BJ (cell line): ENCODE data around the gene SMTNL2. TPM values are rescaled to one million over a fixed set of nuclear protein-coding genes. Genes with fewer than 3 reads are reported as not detected.

Experiments used
- CTCF ChIA-PET: fragments of 350-600 bp; formaldehyde crosslinking; extraction: SDS; loops from one replicate; lab custom pipeline; 2021; ENCODE audit warnings: antibody characterized with exemption, inconsistent platforms; lab: Yijun Ruan, JAX
- POLR2A ChIA-PET: fragments of 300-600 bp; sonication (Branson Sonifier 250); formaldehyde crosslinking; extraction: SDS; loops from one replicate; lab custom pipeline; 2021; ENCODE audit warnings: antibody characterized with exemption; lab: Charles Lee
- DNase-seq: peaks from one replicate; pipeline ENCODE4 v3.0.0-alpha.2; 2011; ENCODE audit warnings: low read depth
- H3K27me3 ChIP-seq: 2 replicates; pipeline ENCODE4 v1.6.0; 2011; ENCODE audit warnings: low read length; ENCODE audit not compliant: control insufficient read depth, insufficient read depth
- H3K36me3 ChIP-seq: 2 replicates; pipeline ENCODE4 v1.5.1; 2011; ENCODE audit warnings: low read length; ENCODE audit not compliant: control insufficient read depth, insufficient read depth
- H3K4me3 ChIP-seq: 2 replicates; pipeline ENCODE4 v1.5.1; 2011; ENCODE audit warnings: low read depth, mild to moderate bottlenecking, control low read depth, low read length
- CTCF ChIP-seq: IDR thresholded peaks from 2 replicates; pipeline ENCODE4 v1.5.1; 2011; ENCODE audit warnings: low read depth, mild to moderate bottlenecking, control low read depth, inconsistent platforms, low read length, moderate library complexity; ENCODE audit not compliant: insufficient read depth
- polyA plus RNA-seq: library from polyadenylated mRNA; depleted of rRNA; stranded (reverse); fragments of >200 nt; gene quantifications from 2 replicates; pipeline ENCODE4 v1.2.3, GENCODE V29; 2011

The SMTNL2 gene
- polyA plus RNA-seq, 1 experiment = not detected

GRCh38 chr17:4539576-4540223 lies 44.6 kb upstream of the SMTNL2 start:
- CTCF ChIA-PET = no interaction called here
- TF ChIP-seq CTCF = no peak

GRCh38 chr17:4540224-4540651 lies 44.1 kb upstream of the SMTNL2 start:
- TF ChIP-seq CTCF = no peak
- peaks cover 35% of the 10 kb centered on the region for H3K36me3 ChIP-seq
- ChIA-PET POLR2A (no interaction called here), CTCF (no interaction called here)
- no peak overlapping the region for H3K4me3 ChIP-seq
- DNase-seq = no peak
- H3K27me3 ChIP-seq = no peaks in the 10 kb centered on the region

More at GRCh38 chr17:4539576-4540223, 44.6 kb upstream of the SMTNL2 start:
- POLR2A ChIA-PET = no interaction called here
- no peak for DNase-seq
- Histone ChIP-seq H3K27me3 (no peaks in the 10 kb centered on the region), H3K36me3 (peaks cover 34% of the 10 kb centered on the region), H3K4me3 (no peak overlapping the region)

- Histone ChIP-seq H3K36me3 (peaks cover 40% of the 10 kb centered on the region), H3K27me3 (no peaks in the 10 kb centered on the region), H3K4me3 (no peak overlapping the region)
- CTCF ChIA-PET = no interaction called here
- TF ChIP-seq CTCF = no peak
- DNase-seq = no peak
- POLR2A ChIA-PET = no interaction called here
These were observed 43.5 kb upstream of the SMTNL2 start for GRCh38 chr17:4540687-4541327.

GRCh38 chr17:4541328-4542002 lies 42.9 kb upstream of the SMTNL2 start:
- TF ChIP-seq CTCF = no peak
- no peak for DNase-seq
- ChIA-PET POLR2A (no interaction called here), CTCF (no interaction called here)
- Histone ChIP-seq H3K27me3 (no peaks in the 10 kb centered on the region), H3K4me3 (no peak overlapping the region), H3K36me3 (peaks cover 41% of the 10 kb centered on the region)

GRCh38 chr17:4542003-4542725 lies 42.2 kb upstream of the SMTNL2 start:
- H3K4me3 ChIP-seq = no peak overlapping the region
- no peak for DNase-seq
- no peaks in the 10 kb centered on the region for H3K27me3 ChIP-seq
- CTCF ChIA-PET = no interaction called here
- POLR2A ChIA-PET = no interaction called here
- TF ChIP-seq CTCF = no peak
- H3K36me3 ChIP-seq = peaks cover 45% of the 10 kb centered on the region
